Neuronal stem cell (in vitro differentiated cells): ENCODE results near the gene CCDC57.
"Not testable (repeated sequence)": the region's sequence is repeated elsewhere in the genome, so short reads cannot be mapped to it uniquely, and the experiment has no call there.

Experiments
- DNase-seq: peaks from one replicate; pipeline ENCODE4 v3.0.0-alpha.2; 2013; ENCODE audit warnings: low spot score
- H2AFZ ChIP-seq: one replicate; pipeline ENCODE4 v1.6.1; 2013; ENCODE audit warnings: mild to moderate bottlenecking, low read length, inconsistent platforms
- H2AK5ac ChIP-seq: 2 replicates; pipeline ENCODE4 v1.6.1; 2013; ENCODE audit warnings: low read depth, mild to moderate bottlenecking, inconsistent platforms, low read length, moderate library complexity, mixed read lengths
- H2BK120ac ChIP-seq: 2 replicates; pipeline ENCODE4 v1.6.1; 2013; ENCODE audit warnings: low read depth, mild to moderate bottlenecking, inconsistent platforms, low read length, moderate library complexity, mixed read lengths
- H2BK12ac ChIP-seq: one replicate; pipeline ENCODE4 v1.6.1; 2013; ENCODE audit warnings: low read length, inconsistent platforms
- H2BK15ac ChIP-seq: 2 replicates; pipeline ENCODE4 v1.6.1; 2013; ENCODE audit warnings: mild to moderate bottlenecking, low read length, inconsistent platforms, mixed read lengths
- H2BK5ac ChIP-seq: one replicate; pipeline ENCODE4 v1.6.1; 2013; ENCODE audit warnings: inconsistent platforms, mild to moderate bottlenecking, low read length, moderate library complexity
- H3K14ac ChIP-seq: one replicate; pipeline ENCODE4 v1.6.1; 2013; ENCODE audit warnings: low read length, inconsistent platforms
- H3K18ac ChIP-seq: 2 replicates; pipeline ENCODE4 v1.6.1; 2013; ENCODE audit warnings: low read length, inconsistent platforms
- H3K23ac ChIP-seq: 2 replicates; pipeline ENCODE4 v1.6.1; 2013; ENCODE audit warnings: low read depth, mild to moderate bottlenecking, mixed read lengths, low read length, inconsistent platforms; ENCODE audit not compliant: poor library complexity
- H3K27ac ChIP-seq: replicated peaks from 3 replicates; pipeline ENCODE4 v1.5.1; 2013; ENCODE audit warnings: low read length, inconsistent platforms
- H3K27me3 ChIP-seq, 3 experiments: 2 replicates each; pipeline ENCODE4 v1.6.1; 2013; ENCODE audit warnings: low read length in 3 of 3, mild to moderate bottlenecking in 2 of 3, inconsistent platforms in 1 of 3, low read depth in 1 of 3, mixed read lengths in 1 of 3, moderate library complexity in 1 of 3; ENCODE audit not compliant: control insufficient read depth in 3 of 3, insufficient read depth in 3 of 3
- H3K36me3 ChIP-seq, 2 donors: replicated peaks in 1 of 2; 2 replicates each; pipeline ENCODE4 v1.6.1; 2013; ENCODE audit warnings: low read length in 2 of 2; ENCODE audit not compliant: control insufficient read depth in 2 of 2, insufficient read depth in 2 of 2
- H3K4ac ChIP-seq: 2 replicates; pipeline ENCODE4 v1.6.1; 2013; ENCODE audit warnings: inconsistent platforms, mild to moderate bottlenecking, low read length, moderate library complexity
- H3K4me1 ChIP-seq, 2 donors: 1 replicate in 1 of 2; 2 replicates in 1 of 2; pipeline ENCODE4 v1.6.1; 2013; ENCODE audit warnings: low read length in 2 of 2, low read depth in 1 of 2; ENCODE audit not compliant: control insufficient read depth in 2 of 2, insufficient read depth in 1 of 2
- H3K4me2 ChIP-seq: one replicate; pipeline ENCODE4 v1.6.1; 2013; ENCODE audit warnings: mild to moderate bottlenecking, low read length, inconsistent platforms; ENCODE audit not compliant: insufficient read depth, poor library complexity, severe bottlenecking
- H3K4me3 ChIP-seq, 2 donors: 2 replicates each; pipeline ENCODE4 v1.5.1; 2013; ENCODE audit warnings: low read length in 2 of 2, mild to moderate bottlenecking in 2 of 2, inconsistent platforms in 1 of 2, moderate library complexity in 1 of 2
- H3K79me1 ChIP-seq: one replicate; pipeline ENCODE4 v1.6.1; 2013; ENCODE audit warnings: low read depth, mild to moderate bottlenecking, inconsistent platforms, low read length, moderate library complexity
- H3K9ac ChIP-seq: one replicate; pipeline ENCODE4 v1.6.1; 2013; ENCODE audit warnings: mild to moderate bottlenecking, low read depth, low read length, inconsistent platforms; ENCODE audit not compliant: poor library complexity
- H3K9me3 ChIP-seq, 2 donors: replicated peaks in 1 of 2; 2 replicates each; pipeline versions ENCODE3 to v1.6.1; 2013; ENCODE audit warnings: low read length in 2 of 2, mild to moderate bottlenecking in 2 of 2, inconsistent platforms in 1 of 2, low read depth in 1 of 2, mixed read lengths in 1 of 2, moderate library complexity in 1 of 2; ENCODE audit not compliant: control insufficient read depth in 2 of 2, insufficient read depth in 1 of 2
- H4K8ac ChIP-seq: one replicate; pipeline ENCODE4 v1.6.1; 2013; ENCODE audit warnings: low read depth, mild to moderate bottlenecking, inconsistent platforms, low read length, moderate library complexity
- H4K91ac ChIP-seq: one replicate; pipeline ENCODE4 v1.6.1; 2013; ENCODE audit warnings: low read length, low read depth, mild to moderate bottlenecking, inconsistent platforms; ENCODE audit not compliant: poor library complexity
- WGBS, 2 donors: extraction: QIAGEN DNeasy Blood & Tissue Kit; methylation state at CpG; one replicate each; pipeline ENCODE4 v1.1.7; 2013; ENCODE audit warnings: missing lambda C conversion rate in 2 of 2, mixed read lengths in 1 of 2; ENCODE audit not compliant: insufficient read length in 2 of 2, insufficient replicate concordance in 1 of 2; ENCODE audit errors: extremely low coverage in 2 of 2; 5-methylcytosine and 5-hydroxymethylcytosine counted together

Gene CCDC57

GRCh38 chr17:82193050-82193449 is 19.6 kb downstream of the CCDC57 start:
- not testable (repeated sequence) for H2BK5ac ChIP-seq, H3K4ac ChIP-seq, H3K79me1 ChIP-seq, H3K4me2 ChIP-seq, H3K14ac ChIP-seq, H3K4me3 ChIP-seq, H3K23ac ChIP-seq, DNase-seq, H3K9me3 ChIP-seq, H3K27ac ChIP-seq, H3K4me1 ChIP-seq, H2BK120ac ChIP-seq, H3K9ac ChIP-seq, H4K91ac ChIP-seq, H4K8ac ChIP-seq, H2AFZ ChIP-seq, H3K18ac ChIP-seq, H2AK5ac ChIP-seq, H3K27me3 ChIP-seq, H2BK15ac ChIP-seq, H2BK12ac ChIP-seq
- peaks cover 33 to 75% of the 10 kb centered on the region in 2 donors for H3K36me3 ChIP-seq
- no CpG with 5 or more reads among the region's 6 CpGs for WGBS, 2 donors

- Histone ChIP-seq H2BK15ac (no peak overlapping the region), H3K9ac (no peak overlapping the region), H3K9me3 (peaks cover 0 to 2% of the 10 kb centered on the region in 2 donors), H3K27me3 (no peaks in the 10 kb centered on the region), H3K79me1 (no peaks in the 10 kb centered on the region), H3K4me3 (no peak overlapping the region), H4K91ac (no peak overlapping the region), H3K36me3 (peaks cover 22 to 66% of the 10 kb centered on the region in 2 donors), H2BK120ac (no peak overlapping the region), H2BK12ac (no peak overlapping the region), H2AFZ (no peak overlapping the region), H3K18ac (no peak overlapping the region), H3K23ac (peak overlapping the region; percentile 83), H2AK5ac (no peak overlapping the region), H3K4me1 (no peaks in the 10 kb centered on the region), H3K14ac (peak overlapping the region; percentile 14), H3K4me2 (no peak overlapping the region), H2BK5ac (peak overlapping the region; percentile 72), H4K8ac (no peak overlapping the region), H3K4ac (no peak overlapping the region), H3K27ac (no peak overlapping the region)
- no peak for DNase-seq
- no CpG with 5 or more reads among the region's 26 CpGs for WGBS, 2 donors
Observed at GRCh38 chr17:82188001-82188961, 24.4 kb downstream of the CCDC57 start.

- Histone ChIP-seq H2BK120ac (no peak overlapping the region), H3K18ac (no peak overlapping the region), H3K79me1 (no peaks in the 10 kb centered on the region), H2BK12ac (no peak overlapping the region), H3K4ac (no peak overlapping the region), H3K14ac (no peak overlapping the region), H3K27ac (no peak overlapping the region), H2BK5ac (no peak overlapping the region), H2BK15ac (no peak overlapping the region), H3K27me3 (no peaks in the 10 kb centered on the region), H3K36me3 (peaks cover 18 to 64% of the 10 kb centered on the region in 2 donors), H2AK5ac (no peak overlapping the region), H4K91ac (no peak overlapping the region), H3K9ac (no peak overlapping the region), H3K4me1 (no peaks in the 10 kb centered on the region), H3K23ac (no peak overlapping the region), H3K9me3 (peaks cover 0 to 2% of the 10 kb centered on the region in 2 donors), H3K4me3 (no peak overlapping the region), H3K4me2 (no peak overlapping the region), H4K8ac (no peak overlapping the region), H2AFZ (no peak overlapping the region)
- no peak for DNase-seq
- no CpG with 5 or more reads among the region's 23 CpGs for WGBS, 2 donors
Observed at GRCh38 chr17:82187500-82187899, 25.1 kb downstream of the CCDC57 start.

- Histone ChIP-seq H3K14ac (no peak overlapping the region), H3K4me1 (no peaks in the 10 kb centered on the region), H3K36me3 (peaks cover 15 to 63% of the 10 kb centered on the region in 2 donors), H3K9me3 (peaks cover 0 to 2% of the 10 kb centered on the region in 2 donors), H4K91ac (no peak overlapping the region), H3K23ac (no peak overlapping the region), H3K9ac (no peak overlapping the region), H3K27me3 (no peaks in the 10 kb centered on the region), H2AK5ac (no peak overlapping the region), H2AFZ (no peak overlapping the region), H3K4ac (no peak overlapping the region), H2BK120ac (no peak overlapping the region), H2BK12ac (no peak overlapping the region), H2BK15ac (no peak overlapping the region), H3K18ac (no peak overlapping the region), H4K8ac (no peak overlapping the region), H2BK5ac (no peak overlapping the region), H3K4me2 (no peak overlapping the region), H3K27ac (no peak overlapping the region), H3K79me1 (no peaks in the 10 kb centered on the region), H3K4me3 (no peak overlapping the region)
- no CpG with 5 or more reads among the region's 15 CpGs for WGBS, 2 donors
- no peak for DNase-seq
Observed at GRCh38 chr17:82186221-82186620, 26.4 kb downstream of the CCDC57 start.
